WERI-Rb-1 (cell line): ENCODE measurements around the gene MICU1.
"Not testable (repeated sequence)": the region's sequence is repeated elsewhere in the genome, so short reads cannot be mapped to it uniquely, and the experiment has no call there.

ENCODE experiments used
- DNase-seq: peaks from one replicate; pipeline ENCODE4 v3.0.0-alpha.2; 2020
- H3K27ac ChIP-seq: fragments of 250-450 bp; sonication (Bioruptor Pico); 2 replicates; pipeline ENCODE4 v1.5.1; 2020; ENCODE audit warnings: mild to moderate bottlenecking, moderate library complexity
- H3K27me3 ChIP-seq: fragments of 250-450 bp; sonication (Bioruptor Pico); 2 replicates; pipeline ENCODE4 v1.5.1; 2021; ENCODE audit warnings: mild to moderate bottlenecking, low read depth, moderate library complexity; ENCODE audit not compliant: insufficient read depth, severe bottlenecking
- H3K36me3 ChIP-seq: fragments of 250-450 bp; sonication (Bioruptor Pico); 2 replicates; pipeline ENCODE4 v1.5.1; 2020; ENCODE audit warnings: mild to moderate bottlenecking, moderate library complexity
- H3K4me3 ChIP-seq: 2 replicates; pipeline ENCODE4 v1.5.1; 2011; ENCODE audit warnings: low read depth, mild to moderate bottlenecking, control low read depth, low read length
- H3K9me3 ChIP-seq: fragments of 250-450 bp; sonication (Bioruptor Pico); 2 replicates; pipeline ENCODE4 v1.5.1; 2021; ENCODE audit warnings: mild to moderate bottlenecking, moderate library complexity; ENCODE audit not compliant: severe bottlenecking
- TF ChIP-seq, protein P1 (sequence below): IDR thresholded peaks from 2 replicates; pipeline ENCODE4 v1.5.1; 2011; ENCODE audit warnings: low read depth, mild to moderate bottlenecking, control low read depth, inconsistent platforms, low read length

MICU1 gene

GRCh38 chr10:72445851-72446250 lies 180.0 kb downstream of the MICU1 start:
- no peak overlapping the region for H3K4me3 ChIP-seq
- H3K36me3 ChIP-seq = no peaks in the 10 kb centered on the region
- no peaks in the 10 kb centered on the region for H3K9me3 ChIP-seq
- no peaks in the 10 kb centered on the region for H3K27me3 ChIP-seq
- H3K27ac ChIP-seq = no peak overlapping the region
- no peak for DNase-seq
- TF ChIP-seq, protein P1, sequence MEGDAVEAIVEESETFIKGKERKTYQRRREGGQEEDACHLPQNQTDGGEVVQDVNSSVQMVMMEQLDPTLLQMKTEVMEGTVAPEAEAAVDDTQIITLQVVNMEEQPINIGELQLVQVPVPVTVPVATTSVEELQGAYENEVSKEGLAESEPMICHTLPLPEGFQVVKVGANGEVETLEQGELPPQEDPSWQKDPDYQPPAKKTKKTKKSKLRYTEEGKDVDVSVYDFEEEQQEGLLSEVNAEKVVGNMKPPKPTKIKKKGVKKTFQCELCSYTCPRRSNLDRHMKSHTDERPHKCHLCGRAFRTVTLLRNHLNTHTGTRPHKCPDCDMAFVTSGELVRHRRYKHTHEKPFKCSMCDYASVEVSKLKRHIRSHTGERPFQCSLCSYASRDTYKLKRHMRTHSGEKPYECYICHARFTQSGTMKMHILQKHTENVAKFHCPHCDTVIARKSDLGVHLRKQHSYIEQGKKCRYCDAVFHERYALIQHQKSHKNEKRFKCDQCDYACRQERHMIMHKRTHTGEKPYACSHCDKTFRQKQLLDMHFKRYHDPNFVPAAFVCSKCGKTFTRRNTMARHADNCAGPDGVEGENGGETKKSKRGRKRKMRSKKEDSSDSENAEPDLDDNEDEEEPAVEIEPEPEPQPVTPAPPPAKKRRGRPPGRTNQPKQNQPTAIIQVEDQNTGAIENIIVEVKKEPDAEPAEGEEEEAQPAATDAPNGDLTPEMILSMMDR = no peak

GRCh38 chr10:72442969-72443368 lies 182.9 kb downstream of the MICU1 start:
- not testable (repeated sequence) for H3K4me3 ChIP-seq, H3K27me3 ChIP-seq, H3K9me3 ChIP-seq, H3K36me3 ChIP-seq, H3K27ac ChIP-seq, DNase-seq

GRCh38 chr10:72435570-72435969 lies 190.3 kb downstream of the MICU1 start:
- Histone ChIP-seq H3K4me3 (no peak overlapping the region), H3K9me3 (no peaks in the 10 kb centered on the region), H3K27me3 (no peaks in the 10 kb centered on the region), H3K36me3 (no peaks in the 10 kb centered on the region), H3K27ac (no peak overlapping the region)
- DNase-seq = no peak
- TF ChIP-seq, protein P1 = no peak

GRCh38 chr10:72430936-72431335 lies 194.9 kb downstream of the MICU1 start:
- H3K4me3 ChIP-seq, H3K27me3 ChIP-seq, H3K36me3 ChIP-seq, H3K27ac ChIP-seq, H3K9me3 ChIP-seq, DNase-seq: not testable (repeated sequence)

DNA sequence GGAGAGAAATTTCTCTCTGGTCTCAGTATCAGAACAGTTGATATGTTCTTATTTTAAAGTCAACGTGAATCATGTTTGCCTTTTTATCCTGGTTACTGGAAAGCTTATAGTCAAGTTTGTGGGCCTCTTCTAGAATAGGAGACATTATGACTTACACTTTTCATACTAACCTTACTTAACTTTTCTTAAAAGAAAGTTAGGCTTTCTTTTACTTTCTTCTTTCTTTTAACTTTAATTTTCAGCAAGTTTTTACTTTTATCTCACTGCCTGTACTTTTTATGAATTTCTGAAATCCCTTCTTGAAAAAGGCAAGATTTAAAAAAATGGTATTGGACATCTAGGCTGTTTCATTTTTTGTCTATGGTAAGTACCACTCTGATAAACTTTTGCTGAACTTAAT lies 195.9 kb downstream of the MICU1 start:
- H3K4me3 ChIP-seq = no peak overlapping the region
- H3K27me3 ChIP-seq = no peaks in the 10 kb centered on the region
- DNase-seq = no peak
- H3K27ac ChIP-seq = no peak overlapping the region
- no peaks in the 10 kb centered on the region for H3K9me3 ChIP-seq
- no peaks in the 10 kb centered on the region for H3K36me3 ChIP-seq
- TF ChIP-seq, protein P1 = no peak

DNA sequence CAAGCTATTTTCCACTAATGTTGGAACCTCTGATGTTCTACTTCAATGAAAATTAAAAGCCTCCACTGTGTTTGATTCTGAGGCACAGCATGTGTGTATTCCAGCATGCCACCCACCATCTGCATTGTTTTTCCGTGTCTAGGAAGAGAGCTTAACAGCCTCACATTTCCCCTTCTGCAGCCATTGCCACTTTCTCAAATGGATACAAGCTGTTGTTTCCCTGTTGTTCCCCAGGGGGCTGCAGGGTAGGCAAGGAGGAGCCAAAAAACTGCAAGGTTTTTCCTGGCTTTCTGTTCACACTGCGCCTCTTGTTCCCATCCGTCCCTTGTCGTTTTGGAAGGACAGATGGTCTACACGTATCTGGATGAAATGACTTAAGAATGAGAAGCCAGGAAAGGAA lies 198.9 kb downstream of the MICU1 start:
- no peak overlapping the region for H3K4me3 ChIP-seq
- TF ChIP-seq, protein P1 = no peak
- DNase-seq = no peak
- H3K36me3 ChIP-seq = peaks cover 4% of the 10 kb centered on the region
- H3K9me3 ChIP-seq = no peaks in the 10 kb centered on the region
- no peak overlapping the region for H3K27ac ChIP-seq
- H3K27me3 ChIP-seq = no peaks in the 10 kb centered on the region

DNA sequence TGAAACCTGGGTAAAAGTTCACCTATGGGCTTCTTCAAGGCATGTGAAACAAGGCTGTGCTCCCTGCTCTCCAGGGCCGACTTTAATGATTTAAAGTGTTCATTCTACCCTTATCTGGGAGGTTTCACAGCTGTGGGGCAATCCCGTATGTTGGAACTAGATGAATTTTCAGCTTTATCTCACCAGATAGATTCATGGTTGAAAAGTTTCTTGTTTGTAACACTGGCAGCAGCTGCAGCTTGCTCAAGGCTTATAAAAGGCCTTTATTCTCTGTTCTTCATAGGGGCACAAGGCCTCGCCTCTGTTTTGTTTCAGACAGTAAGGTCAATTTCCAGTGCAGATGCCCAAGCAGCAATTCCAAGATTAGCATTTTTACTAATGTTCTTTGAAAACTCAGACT lies 200.7 kb downstream of the MICU1 start:
- TF ChIP-seq, protein P1 = no peak
- Histone ChIP-seq H3K27me3 (no peaks in the 10 kb centered on the region), H3K27ac (no peak overlapping the region), H3K9me3 (no peaks in the 10 kb centered on the region), H3K4me3 (no peak overlapping the region), H3K36me3 (peaks cover 8% of the 10 kb centered on the region)
- DNase-seq = no peak
